DOHH2 (cell line): ENCODE measurements around the gene TNS1.

Experiments used
- H3F3A ChIP-seq: fragments of 200-600 bp; sonication (generic), shearing (Covaris generic); 2 replicates; pipeline ENCODE4 v1.6.0; 2016; ENCODE audit warnings: antibody characterized with exemption, mild to moderate bottlenecking; ENCODE audit not compliant: control insufficient read depth, insufficient read depth
- H3K27ac ChIP-seq: fragments of 200-600 bp; sonication (generic); 2 replicates; pipeline ENCODE4 v1.5.1; 2014; ENCODE audit warnings: low read depth, mild to moderate bottlenecking, low read length, moderate library complexity
- H3K27me3 ChIP-seq: fragments of 200-600 bp; sonication (generic); 2 replicates; pipeline ENCODE4 v1.6.1; 2014; ENCODE audit warnings: mild to moderate bottlenecking, low read length, mixed read lengths; ENCODE audit not compliant: control insufficient read depth
- H3K36me3 ChIP-seq: fragments of 200-600 bp; sonication (generic); 2 replicates; pipeline ENCODE4 v1.6.1; 2014; ENCODE audit warnings: mild to moderate bottlenecking, low read length, moderate library complexity, mixed read lengths; ENCODE audit not compliant: control insufficient read depth
- H3K4me1 ChIP-seq: fragments of 200-600 bp; sonication (generic); 2 replicates; pipeline ENCODE4 v1.6.1; 2014; ENCODE audit warnings: mild to moderate bottlenecking, low read length, mixed read lengths; ENCODE audit not compliant: control insufficient read depth
- H3K4me2 ChIP-seq: fragments of 200-600 bp; sonication (generic); 2 replicates; pipeline ENCODE4 v1.6.0; 2014; ENCODE audit warnings: mild to moderate bottlenecking, low read length, moderate library complexity
- H3K4me3 ChIP-seq: fragments of 200-600 bp; sonication (generic); 2 replicates; pipeline ENCODE4 v1.5.1; 2014; ENCODE audit warnings: mild to moderate bottlenecking, low read length, mixed read lengths
- H3K79me2 ChIP-seq: fragments of 200-600 bp; sonication (generic); 2 replicates; pipeline ENCODE4 v1.6.1; 2014; ENCODE audit warnings: mild to moderate bottlenecking, low read length, mixed read lengths; ENCODE audit not compliant: control insufficient read depth
- H3K9me2 ChIP-seq: fragments of 200-600 bp; sonication (generic); replicated peaks from 2 replicates; pipeline ENCODE4 v1.6.1; 2014; ENCODE audit warnings: mild to moderate bottlenecking, low read length, mixed read lengths; ENCODE audit not compliant: control insufficient read depth
- H3K9me3 ChIP-seq: fragments of 200-600 bp; sonication (generic); 2 replicates; pipeline ENCODE4 v1.6.1; 2014; ENCODE audit warnings: antibody characterized with exemption, low read length, mixed read lengths; ENCODE audit not compliant: control insufficient read depth, insufficient read depth
- H4K20me1 ChIP-seq: fragments of 200-600 bp; sonication (generic); 2 replicates; pipeline ENCODE4 v1.6.0; 2014; ENCODE audit warnings: low read depth, mild to moderate bottlenecking, antibody characterized with exemption, low read length, moderate library complexity; ENCODE audit not compliant: control insufficient read depth, insufficient read depth
- CTCF ChIP-seq: fragments of 200-600 bp; sonication (generic); IDR thresholded peaks from one replicate; pipeline ENCODE4 v1.5.1; 2014; ENCODE audit warnings: antibody characterized with exemption, mild to moderate bottlenecking, low read depth, low read length; ENCODE audit not compliant: poor library complexity, severe bottlenecking
- EZH2phosphoT487 ChIP-seq: fragments of 200-600 bp; sonication (generic); IDR thresholded peaks from 2 replicates; pipeline ENCODE4 v1.6.1; 2017; ENCODE audit warnings: borderline replicate concordance, mild to moderate bottlenecking, antibody characterized with exemption, low read length, moderate library complexity, mixed read lengths

The TNS1 gene

DNA sequence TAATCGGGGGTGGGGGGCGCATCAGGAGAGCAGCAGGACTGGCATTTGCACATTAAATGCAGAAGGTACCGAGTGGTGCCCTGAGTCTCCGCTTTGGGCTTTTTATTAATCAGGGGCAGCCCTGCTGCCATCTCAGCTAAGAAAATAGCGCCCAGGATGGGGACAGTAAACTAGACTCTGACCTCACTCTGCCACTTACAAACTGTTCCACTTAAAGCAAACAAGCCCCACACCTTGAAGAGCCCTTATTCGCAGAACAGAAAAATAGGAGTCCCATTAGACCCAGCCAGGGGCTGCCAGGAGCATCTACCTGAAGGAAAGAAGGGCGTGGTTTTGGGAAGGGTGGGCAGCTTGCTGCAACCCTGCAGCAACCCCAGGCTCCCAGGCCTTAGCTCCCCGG is 165.3 kb downstream of the TNS1 start:
- Histone ChIP-seq H3K4me3 (no peak overlapping the region), H3K36me3 (no peaks in the 10 kb centered on the region), H3K4me2 (no peak overlapping the region), H3K9me3 (no peaks in the 10 kb centered on the region), H3K27me3 (peaks cover 4% of the 10 kb centered on the region; the same call in 1 of the 2 replicates), H3K9me2 (no peaks in the 10 kb centered on the region), H4K20me1 (no peaks in the 10 kb centered on the region), H3K27ac (no peak overlapping the region), H3K79me2 (no peaks in the 10 kb centered on the region), H3K4me1 (no peaks in the 10 kb centered on the region), H3F3A (no peaks in the 10 kb centered on the region)
- TF ChIP-seq EZH2phosphoT487 (no peak), CTCF (no peak)

- Histone ChIP-seq H3K9me3 (no peaks in the 10 kb centered on the region), H3K79me2 (no peaks in the 10 kb centered on the region), H3K4me3 (no peak overlapping the region), H3K36me3 (no peaks in the 10 kb centered on the region), H3K9me2 (no peaks in the 10 kb centered on the region), H3K4me2 (no peak overlapping the region), H3F3A (no peaks in the 10 kb centered on the region), H4K20me1 (no peaks in the 10 kb centered on the region), H3K4me1 (no peaks in the 10 kb centered on the region), H3K27me3 (no peaks in the 10 kb centered on the region), H3K27ac (no peak overlapping the region)
- TF ChIP-seq CTCF = peak; percentile 35
- no peak for TF ChIP-seq EZH2phosphoT487
Observed at GRCh38 chr2:217836901-217837491, 165.8 kb downstream of the TNS1 start.

- Histone ChIP-seq H3K27me3 (no peaks in the 10 kb centered on the region), H3K27ac (no peak overlapping the region), H3K4me3 (no peak overlapping the region), H3K4me1 (no peaks in the 10 kb centered on the region), H3K9me2 (no peaks in the 10 kb centered on the region), H3K9me3 (no peaks in the 10 kb centered on the region), H3F3A (no peaks in the 10 kb centered on the region), H3K4me2 (no peak overlapping the region), H3K36me3 (no peaks in the 10 kb centered on the region), H4K20me1 (no peaks in the 10 kb centered on the region), H3K79me2 (no peaks in the 10 kb centered on the region)
- TF ChIP-seq CTCF = no peak
- no peak for TF ChIP-seq EZH2phosphoT487
Observed at GRCh38 chr2:217835931-217836891, 166.6 kb downstream of the TNS1 start.
